Hepatic stellate cell (primary cell): ENCODE measurements around the gene ADARB2.

ENCODE experiments used
- DNase-seq: peaks from one replicate; pipeline ENCODE4 v3.0.0; 2011; ENCODE audit warnings: low spot score

The ADARB2 gene

GRCh38 chr10:1736144-1736971, 967 bp downstream of the ADARB2 start:
- no peak for DNase-seq

- DNase-seq, result no peak
Observed at GRCh38 chr10:1735562-1735961, 1.8 kb downstream of the ADARB2 start.

- DNase-seq, result no peak
Observed at GRCh38 chr10:1734288-1734687, 3.0 kb downstream of the ADARB2 start.

- no peak for DNase-seq
Observed at GRCh38 chr10:1733720-1734119, 3.6 kb downstream of the ADARB2 start.

GRCh38 chr10:1732564-1732996, 4.7 kb downstream of the ADARB2 start:
- no peak for DNase-seq

- DNase-seq, result no peak
Observed at GRCh38 chr10:1731592-1731991, 5.7 kb downstream of the ADARB2 start.

- no peak for DNase-seq
Observed at GRCh38 chr10:1729751-1730150, 7.6 kb downstream of the ADARB2 start.

- DNase-seq, result no peak
Observed at GRCh38 chr10:1726861-1727260, 10.5 kb downstream of the ADARB2 start.

- no peak for DNase-seq
Observed at GRCh38 chr10:1724921-1725488, 12.3 kb downstream of the ADARB2 start.

GRCh38 chr10:1716839-1717238, 20.5 kb downstream of the ADARB2 start:
- DNase-seq, result no peak

GRCh38 chr10:1715821-1716220, 21.5 kb downstream of the ADARB2 start:
- DNase-seq, result no peak

GRCh38 chr10:1712944-1713671, 24.2 kb downstream of the ADARB2 start:
- no peak for DNase-seq

- no peak for DNase-seq
Observed at GRCh38 chr10:1712314-1712713, 25.0 kb downstream of the ADARB2 start.

GRCh38 chr10:1709161-1709560, 28.2 kb downstream of the ADARB2 start:
- no peak for DNase-seq

GRCh38 chr10:1708746-1709145, 28.6 kb downstream of the ADARB2 start:
- no peak for DNase-seq

- DNase-seq, result no peak
Observed at GRCh38 chr10:1706711-1707110, 30.6 kb downstream of the ADARB2 start.

- no peak for DNase-seq
Observed at GRCh38 chr10:1706256-1706655, 31.1 kb downstream of the ADARB2 start.

- DNase-seq, result no peak
Observed at GRCh38 chr10:1698185-1698584, 39.1 kb downstream of the ADARB2 start.

- DNase-seq, result no peak
Observed at GRCh38 chr10:1696106-1696505, 41.2 kb downstream of the ADARB2 start.

- no peak for DNase-seq
Observed at GRCh38 chr10:1690086-1690485, 47.2 kb downstream of the ADARB2 start.

- DNase-seq, result no peak
Observed at GRCh38 chr10:1688531-1688930, 48.8 kb downstream of the ADARB2 start.

- no peak for DNase-seq
Observed at GRCh38 chr10:1687623-1688150, 49.6 kb downstream of the ADARB2 start.

GRCh38 chr10:1687190-1687589, 50.1 kb downstream of the ADARB2 start:
- no peak for DNase-seq
